RWPE1 (cell line): Measurements from ENCODE around the gene SHC3.

Experiments used
- CTCF ChIA-PET: fragments of 350-600 bp; sonication (Branson Sonifier 250); formaldehyde crosslinking; extraction: SDS; loops from one replicate; lab custom pipeline; 2021; lab: Yijun Ruan, JAX
- POLR2A ChIA-PET: fragments of 400-600 bp; formaldehyde crosslinking; extraction: SDS; loops from one replicate; lab custom pipeline; 2020; ENCODE audit warnings: antibody characterized with exemption; ENCODE audit not compliant: low non-redundant PET; lab: Yijun Ruan, JAX
- DNase-seq: peaks from one replicate; pipeline ENCODE4 v3.0.0; 2012; ENCODE audit warnings: low spot score
- H3K27ac ChIP-seq: fragments of 450-650 bp; 2 replicates; pipeline ENCODE4 v1.5.1; 2017
- TF ChIP-seq, protein P1 (sequence below): fragments of 450-650 bp; conservative IDR thresholded peaks from 2 replicates; pipeline ENCODE4 v1.5.1; 2017; ENCODE audit warnings: low read depth, mild to moderate bottlenecking

Gene SHC3

DNA sequence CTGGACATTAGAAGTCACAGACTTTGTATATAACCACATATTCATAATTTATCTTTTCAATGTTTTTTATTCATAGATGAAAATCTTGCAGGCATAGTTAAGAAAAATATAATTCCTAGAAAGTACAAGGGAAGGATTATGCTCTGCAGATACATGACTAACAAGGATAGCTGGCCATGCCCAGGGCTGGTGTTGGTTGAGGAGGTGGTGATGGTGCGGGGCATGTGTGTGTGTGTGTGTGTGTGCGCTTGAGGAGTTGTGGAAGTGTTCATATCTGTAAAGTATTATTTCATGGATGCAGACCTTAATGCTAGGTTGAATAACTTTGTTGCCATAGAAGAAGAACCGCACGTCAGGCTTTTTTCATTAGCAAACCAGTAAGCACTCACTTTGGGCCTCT lies 186.1 kb downstream of the SHC3 start:
- POLR2A ChIA-PET = no interaction called here
- H3K27ac ChIP-seq = no peak overlapping the region
- CTCF ChIA-PET = interaction anchor here (0.6 to 0.7 kb wide), 2 partner anchors 275 to 368 kb away, joined by 3 read pairs; no protein-coding TSS in a partner anchor
- no peak for DNase-seq
- TF ChIP-seq, protein P1, sequence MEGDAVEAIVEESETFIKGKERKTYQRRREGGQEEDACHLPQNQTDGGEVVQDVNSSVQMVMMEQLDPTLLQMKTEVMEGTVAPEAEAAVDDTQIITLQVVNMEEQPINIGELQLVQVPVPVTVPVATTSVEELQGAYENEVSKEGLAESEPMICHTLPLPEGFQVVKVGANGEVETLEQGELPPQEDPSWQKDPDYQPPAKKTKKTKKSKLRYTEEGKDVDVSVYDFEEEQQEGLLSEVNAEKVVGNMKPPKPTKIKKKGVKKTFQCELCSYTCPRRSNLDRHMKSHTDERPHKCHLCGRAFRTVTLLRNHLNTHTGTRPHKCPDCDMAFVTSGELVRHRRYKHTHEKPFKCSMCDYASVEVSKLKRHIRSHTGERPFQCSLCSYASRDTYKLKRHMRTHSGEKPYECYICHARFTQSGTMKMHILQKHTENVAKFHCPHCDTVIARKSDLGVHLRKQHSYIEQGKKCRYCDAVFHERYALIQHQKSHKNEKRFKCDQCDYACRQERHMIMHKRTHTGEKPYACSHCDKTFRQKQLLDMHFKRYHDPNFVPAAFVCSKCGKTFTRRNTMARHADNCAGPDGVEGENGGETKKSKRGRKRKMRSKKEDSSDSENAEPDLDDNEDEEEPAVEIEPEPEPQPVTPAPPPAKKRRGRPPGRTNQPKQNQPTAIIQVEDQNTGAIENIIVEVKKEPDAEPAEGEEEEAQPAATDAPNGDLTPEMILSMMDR = no peak

DNA sequence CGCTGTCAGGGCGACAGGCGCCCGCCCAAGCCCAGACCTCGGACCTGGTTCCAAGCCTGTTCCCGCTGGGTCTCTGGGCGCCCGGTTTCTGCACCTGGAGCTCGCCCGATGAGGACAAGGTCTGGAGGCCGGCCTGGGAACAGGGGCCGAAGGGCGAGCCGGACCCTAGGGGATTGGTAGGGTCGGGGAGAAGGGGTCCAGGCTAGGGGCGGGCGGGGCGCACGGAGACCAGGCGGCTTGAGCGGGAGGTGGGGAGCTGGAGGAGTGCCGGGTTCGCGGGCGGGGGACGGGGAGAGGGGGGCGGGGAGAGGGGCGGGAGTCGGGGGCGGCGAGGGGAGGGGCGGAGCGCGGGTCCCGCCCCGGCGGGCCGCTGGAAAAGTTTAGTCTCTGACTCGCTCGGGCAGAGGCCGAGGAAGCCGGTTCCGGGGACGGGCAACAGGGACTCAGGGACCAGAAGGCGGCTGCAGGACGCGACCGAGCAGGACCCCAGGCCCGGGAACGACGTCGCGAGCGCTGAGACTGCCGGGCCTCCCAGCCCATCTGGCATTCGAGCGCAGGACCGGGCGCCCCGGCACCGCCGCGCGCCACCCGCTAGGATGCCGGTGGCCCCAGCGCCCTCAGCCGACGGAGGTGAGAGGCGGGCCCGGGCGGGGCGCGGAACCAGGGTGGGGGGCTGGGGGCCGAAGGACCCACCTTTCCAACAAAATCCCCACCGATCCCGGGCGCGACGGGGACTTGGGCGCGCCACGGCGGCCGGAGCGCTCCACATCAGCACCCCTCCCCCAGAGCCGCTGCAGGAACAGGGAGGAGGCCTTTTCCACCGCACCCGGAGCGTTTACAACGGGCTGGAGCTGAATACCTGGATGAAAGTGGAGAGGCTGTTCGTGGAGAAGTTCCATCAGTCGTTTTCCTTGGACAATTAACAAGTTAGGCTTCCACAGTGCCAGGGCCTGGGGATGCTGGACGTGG lies 187.3 kb downstream of the SHC3 start, which contains the start of gene S1PR3:
TSS of gene S1PR3 (plus strand) at position 403 of the 969 bp plus-strand sequence. CDS start 9,733 bp downstream, outside the sequence.
- peak; percentile 61 for DNase-seq
- POLR2A ChIA-PET = no interaction called here
- CTCF ChIA-PET = interaction anchor here (0.5 to 0.7 kb wide), 3 partner anchors 274 to 980 kb away, joined by 3 read pairs; no protein-coding TSS in a partner anchor

DNA sequence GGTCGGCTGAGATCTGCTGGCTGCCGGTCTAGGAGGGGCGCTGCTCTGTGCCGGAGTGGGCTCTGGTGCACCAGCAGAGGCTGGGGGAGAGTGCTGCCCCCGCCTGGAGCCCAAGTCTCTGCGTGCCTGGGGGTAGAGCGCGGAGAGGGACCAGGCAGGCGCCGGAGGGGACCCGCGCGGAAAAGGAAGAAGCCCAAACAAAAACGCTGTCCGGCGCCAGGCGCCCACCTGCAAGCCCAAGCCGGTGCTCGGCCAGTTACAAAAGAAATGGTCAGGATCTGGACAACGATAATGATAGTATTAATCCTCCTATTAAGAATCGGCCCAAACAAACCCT lies 187.9 kb downstream of the SHC3 start:
- ChIA-PET CTCF (no interaction called here), POLR2A (no interaction called here)
- no peak for DNase-seq
- H3K27ac ChIP-seq = no peak overlapping the region
- TF ChIP-seq, protein P1 = no peak

More for the DNA sequence above, 187.3 kb downstream of the SHC3 start, which contains the start of gene S1PR3:
- TF ChIP-seq, protein P1 = no peak
- H3K27ac ChIP-seq = no peak within 1 kb of the TSS

DNA sequence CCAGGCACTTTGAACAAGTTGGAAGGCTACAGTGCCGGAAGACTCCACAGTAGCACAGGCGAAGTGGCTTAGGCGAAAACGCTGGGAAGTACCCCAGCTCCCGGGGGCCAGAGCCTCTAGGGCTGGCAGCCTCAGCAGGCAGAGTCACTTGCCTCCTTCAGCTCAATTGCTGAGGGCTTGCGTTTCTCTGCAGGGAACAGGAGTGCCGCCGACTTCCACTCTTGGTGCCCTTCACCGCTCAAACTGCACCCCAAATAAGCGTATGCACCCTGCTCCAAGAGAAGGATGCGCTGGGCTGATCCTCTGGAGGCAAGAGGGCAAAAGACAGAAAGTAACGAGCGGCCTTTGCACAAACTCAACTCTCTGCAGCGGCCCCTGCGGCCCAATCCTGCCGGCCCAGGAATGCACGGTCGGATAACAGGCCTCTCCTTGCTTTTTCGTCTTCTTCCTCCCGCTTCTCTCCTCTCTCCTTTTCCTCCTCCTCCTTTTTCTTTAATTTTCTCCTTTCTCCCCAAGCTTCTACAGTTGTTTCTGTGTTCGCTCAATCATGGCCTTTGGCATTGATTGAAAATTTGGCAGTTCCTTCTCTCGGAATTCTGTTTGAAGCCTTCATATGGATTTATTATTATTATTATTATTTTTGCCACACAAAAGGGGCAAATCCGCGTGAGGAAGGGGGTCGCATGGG lies 188.4 kb downstream of the SHC3 start:
- H3K27ac ChIP-seq = no peak overlapping the region
- POLR2A ChIA-PET = no interaction called here
- CTCF ChIA-PET = interaction anchor here (0.5 kb wide), 1 partner anchor 280 kb away, joined by 3 read pairs; no protein-coding TSS in a partner anchor
- no peak for DNase-seq
- TF ChIP-seq, protein P1 = no peak

DNA sequence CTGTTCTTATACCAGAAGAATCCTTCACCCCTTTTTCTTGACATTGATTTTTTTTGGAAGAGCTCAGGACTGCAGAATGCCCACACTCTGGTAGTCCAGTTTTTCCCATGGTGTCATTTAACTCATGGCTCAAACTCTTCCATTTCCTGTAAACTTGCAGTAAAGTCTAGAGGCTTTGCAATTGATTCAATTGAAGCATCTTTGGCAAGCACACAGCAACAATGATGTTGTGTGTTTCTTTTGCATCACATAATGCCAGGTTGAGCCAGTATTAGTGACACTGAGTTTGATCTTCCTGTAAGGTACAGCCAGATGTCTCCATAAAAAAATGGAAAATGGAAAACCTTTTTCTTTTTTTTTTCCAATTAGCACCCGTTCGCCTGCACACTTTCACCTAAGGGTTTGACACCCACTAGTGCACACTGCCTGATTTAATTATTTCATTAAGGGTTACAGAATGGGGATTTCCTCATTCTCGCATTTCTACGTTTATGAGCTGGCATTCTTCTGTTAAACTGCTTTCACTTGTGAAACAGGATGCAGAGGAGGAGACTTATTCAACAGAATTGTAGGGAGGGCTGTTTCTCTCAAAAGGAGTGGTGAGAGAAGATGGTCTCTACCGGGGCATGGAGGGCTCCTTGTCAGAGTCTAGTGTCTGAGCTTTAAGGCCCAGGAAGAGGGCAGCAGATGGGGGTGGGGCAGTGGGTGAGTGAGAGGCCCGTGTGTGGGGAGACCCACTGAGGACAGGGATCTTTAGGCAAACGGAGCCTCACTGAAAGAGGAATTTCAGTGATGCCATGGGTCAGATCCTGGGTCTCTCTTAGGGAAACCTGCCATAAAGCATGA lies 189.6 kb downstream of the SHC3 start:
- POLR2A ChIA-PET = interaction anchor here (0.7 kb wide), 1 partner anchor 404 kb away, joined by 3 read pairs; no protein-coding TSS in a partner anchor
- CTCF ChIA-PET = interaction anchor here (0.6 to 0.9 kb wide), 3 partner anchors 12 to 396 kb away, joined by 3 to 5 read pairs (median 3); no protein-coding TSS in a partner anchor
- TF ChIP-seq, protein P1 = no peak
- no peak overlapping the region for H3K27ac ChIP-seq
- DNase-seq = peak; percentile 26
